Activated CD4-positive, alpha-beta T cell treated with anti-CD3 and anti-CD28 coated beads, Interleukin-2, amount 50 U/mL, for 16 hours (primary cell): ENCODE data around the gene GNG2.
A peak's percentile ranks its signal among the peaks of the same experiment; 100 is the strongest.

Experiments
- DNase-seq: peaks from one replicate; pipeline ENCODE4 v3.0.0-alpha.2; 2020

GNG2 gene

DNA sequence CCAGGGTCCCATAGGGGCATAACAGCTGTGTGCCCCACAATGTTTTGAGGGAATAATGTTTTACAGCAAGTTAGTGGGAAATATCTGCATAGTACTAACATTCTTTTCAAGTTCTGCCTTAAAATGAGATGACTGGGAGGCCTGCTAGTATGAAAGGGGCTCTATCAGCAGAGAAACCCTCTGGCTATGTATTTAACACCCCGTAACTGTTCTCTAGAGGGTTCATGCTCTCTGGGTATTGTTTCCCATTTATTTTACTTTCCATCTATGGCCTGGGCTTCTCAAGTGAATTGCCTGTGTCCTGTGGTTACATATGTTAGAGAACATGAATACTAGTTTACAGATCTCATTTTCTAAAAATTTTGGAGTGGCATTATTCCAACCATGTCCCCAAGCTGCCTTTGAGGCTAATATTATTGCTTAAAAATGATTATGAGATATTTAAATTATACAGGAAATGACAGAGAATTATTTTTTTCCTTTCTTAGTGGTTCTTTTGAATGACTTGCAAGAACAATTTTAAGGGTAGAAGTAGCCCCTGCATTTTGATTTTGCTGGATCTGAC, 37.5 kb downstream of the GNG2 start:
- no peak for DNase-seq

DNA sequence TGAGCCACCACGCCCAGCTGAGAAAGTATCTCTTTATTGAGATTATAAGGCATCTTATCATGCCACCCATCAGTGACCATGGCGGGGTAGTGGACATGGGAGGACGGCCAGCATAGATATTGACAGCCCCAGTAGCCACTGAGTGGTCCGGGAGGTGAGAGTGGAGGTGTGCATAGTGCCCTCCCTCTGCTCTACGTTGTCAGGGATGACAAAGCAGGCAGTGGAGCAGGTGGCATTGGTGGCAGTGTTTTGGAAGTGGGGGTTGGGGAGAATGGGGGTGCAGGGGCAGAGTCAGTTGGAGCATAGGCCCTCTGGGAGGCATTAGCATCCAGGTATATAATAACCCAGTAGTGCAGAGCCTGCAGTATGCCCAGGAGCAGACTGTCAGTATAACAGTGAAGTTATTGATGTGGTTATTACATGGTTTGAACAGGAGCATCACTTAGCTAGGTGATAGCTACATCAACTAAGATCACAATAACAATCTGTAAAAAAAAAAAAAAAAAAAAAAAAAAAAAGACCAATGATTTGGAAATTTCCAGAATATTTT, 41.1 kb downstream of the GNG2 start:
- DNase-seq, result no peak

DNA sequence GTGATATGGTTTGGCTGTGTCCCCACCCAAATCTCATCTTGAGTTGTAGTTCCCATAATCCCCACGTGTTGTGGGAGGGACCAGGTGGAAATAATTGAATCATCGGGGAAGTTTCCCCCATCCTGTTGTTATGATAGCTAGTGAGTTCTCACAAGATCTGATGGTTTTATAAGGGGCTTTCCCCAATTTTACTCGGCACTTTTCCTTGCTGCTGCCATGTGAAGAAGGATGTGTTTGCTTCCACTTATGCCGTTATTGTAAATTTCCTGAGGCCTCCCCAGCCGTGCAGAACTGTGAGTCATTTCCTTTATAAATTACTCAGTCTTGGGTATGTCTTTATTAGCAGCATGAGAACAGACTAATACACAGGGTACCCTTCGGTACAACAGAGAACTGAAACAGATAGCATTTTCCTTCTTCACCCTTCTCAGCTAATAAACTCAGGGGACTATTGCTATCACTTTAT, 45.3 kb downstream of the GNG2 start:
- peak; percentile 80 for DNase-seq

DNA sequence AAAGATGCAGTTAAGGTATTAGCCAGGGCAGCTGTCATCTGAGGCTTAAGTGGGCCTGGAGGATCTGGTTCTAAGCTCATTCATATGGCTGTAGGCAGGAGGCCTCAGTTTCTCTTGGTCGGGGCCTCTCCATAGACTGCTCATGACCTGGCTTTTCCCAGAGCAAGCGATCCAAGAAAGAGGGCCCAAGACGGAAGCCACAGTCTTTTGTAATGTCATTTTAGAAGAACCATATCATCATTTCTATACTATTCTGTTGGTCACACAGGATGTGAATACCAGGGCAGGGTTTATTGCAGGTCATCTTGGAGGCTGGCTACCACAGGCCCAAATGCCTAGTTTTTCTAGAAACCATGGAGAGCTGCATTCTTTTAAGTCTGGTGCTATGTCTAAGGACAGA, 47.7 kb downstream of the GNG2 start:
- peak; percentile 9 for DNase-seq

DNA sequence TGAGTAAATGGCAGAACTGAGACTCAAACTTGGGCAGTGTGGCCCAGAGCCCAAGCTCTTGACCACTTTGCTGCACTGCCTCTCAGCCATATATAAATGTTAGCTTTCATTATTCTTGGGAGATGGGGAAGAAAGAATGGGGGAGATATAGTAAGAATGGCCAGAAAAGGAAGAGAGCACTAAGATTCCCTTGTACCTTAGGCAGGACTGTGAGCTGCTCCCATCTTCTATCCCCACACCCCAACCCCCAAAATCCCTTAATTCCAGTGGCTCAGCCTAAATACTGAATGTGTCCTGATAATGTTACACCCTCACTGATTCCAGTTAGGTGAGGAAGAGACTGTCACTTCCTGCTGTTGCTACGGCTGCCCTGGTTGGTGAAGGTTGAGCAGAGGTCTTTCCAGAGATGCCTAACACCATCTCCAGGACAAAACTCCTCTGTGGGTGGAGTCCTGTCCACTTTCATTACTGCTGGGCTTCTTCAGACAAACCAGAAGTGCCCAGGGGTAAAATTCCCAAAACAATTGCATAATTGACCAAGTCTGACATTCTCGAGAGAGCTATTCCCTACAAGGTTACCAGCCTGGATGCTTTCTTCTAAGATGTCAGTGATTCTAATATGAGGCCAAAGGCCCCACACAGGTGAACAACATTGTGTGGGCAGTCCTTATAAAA, 51.8 kb downstream of the GNG2 start:
- no peak for DNase-seq

DNA sequence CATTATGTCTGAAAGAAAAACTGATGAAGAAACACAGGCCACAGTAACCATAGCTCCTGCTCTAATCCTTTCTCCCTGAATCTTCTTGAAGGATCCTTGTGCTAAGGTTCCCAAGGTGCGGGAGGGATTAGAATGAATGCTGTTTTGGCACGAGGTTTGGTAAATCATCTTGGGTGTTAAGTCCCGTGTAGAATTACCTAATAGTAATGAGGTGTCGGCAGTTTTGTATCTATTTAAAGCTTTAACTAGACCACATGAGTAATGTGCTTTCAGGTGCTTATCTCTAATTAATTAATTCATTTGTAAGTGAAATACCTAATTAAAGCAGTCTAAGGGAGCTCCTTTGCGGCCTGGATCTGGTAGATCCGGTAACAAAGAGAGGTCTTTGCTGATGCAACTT, 53.9 kb downstream of the GNG2 start:
- DNase-seq, result no peak

DNA sequence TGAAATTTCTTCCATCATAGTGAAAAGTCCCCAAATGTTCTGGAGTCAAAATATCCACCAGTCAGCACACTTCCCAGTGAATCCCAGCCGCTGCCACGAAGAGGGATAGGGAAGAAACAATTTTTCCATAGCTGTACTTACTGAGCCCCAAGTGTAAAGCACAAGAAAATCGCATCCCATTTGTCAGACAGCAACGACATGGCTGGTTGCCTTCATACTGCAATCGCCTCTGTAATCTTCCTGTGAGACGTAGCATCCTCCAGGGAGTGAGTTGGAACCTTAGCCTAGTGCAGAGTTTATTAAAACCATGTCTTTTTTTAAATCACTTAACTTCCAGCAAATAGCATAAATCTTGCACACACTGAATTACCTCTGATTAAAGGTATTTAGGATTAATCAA, 56.8 kb downstream of the GNG2 start:
- DNase-seq, result no peak

DNA sequence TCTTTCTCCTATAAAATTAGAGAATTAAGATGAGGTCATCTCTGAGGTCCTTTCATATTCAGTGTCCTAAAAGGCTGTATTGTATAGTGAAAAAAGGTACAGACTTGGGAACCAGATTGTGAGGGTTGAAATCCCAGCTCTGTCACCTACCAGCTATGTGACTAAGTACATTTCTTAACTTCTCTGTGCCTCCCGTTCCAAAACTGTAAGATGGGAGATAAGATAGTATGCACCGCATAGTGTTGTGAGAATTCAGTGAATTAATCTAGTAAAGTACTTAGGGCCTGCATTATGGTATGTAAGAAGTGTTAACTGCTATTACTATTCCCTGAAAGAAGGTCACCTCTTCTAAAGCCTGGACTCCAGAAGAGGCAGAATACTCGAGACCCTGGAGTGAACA, 60.6 kb downstream of the GNG2 start:
- no peak for DNase-seq

DNA sequence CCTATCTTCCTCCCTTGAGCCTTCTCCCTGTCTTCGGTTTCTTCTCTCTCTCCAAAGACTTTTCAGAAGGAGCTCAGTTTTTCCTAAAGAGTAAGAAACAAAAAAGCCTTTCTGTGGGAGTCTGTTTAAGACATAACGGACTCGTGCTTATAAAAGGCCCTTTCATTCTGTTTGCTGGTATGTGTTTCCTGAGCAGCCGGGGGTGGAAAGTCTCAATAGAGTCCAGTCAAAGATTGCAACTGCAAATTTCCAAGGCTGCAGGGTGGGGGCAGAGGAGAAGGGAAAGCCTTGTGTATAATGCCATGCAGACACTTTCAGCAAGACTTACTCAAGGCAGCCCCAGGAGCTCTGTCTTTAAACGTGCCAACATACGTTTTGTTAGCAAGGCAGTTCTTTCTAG, 62.2 kb downstream of the GNG2 start:
- DNase-seq, result no peak

DNA sequence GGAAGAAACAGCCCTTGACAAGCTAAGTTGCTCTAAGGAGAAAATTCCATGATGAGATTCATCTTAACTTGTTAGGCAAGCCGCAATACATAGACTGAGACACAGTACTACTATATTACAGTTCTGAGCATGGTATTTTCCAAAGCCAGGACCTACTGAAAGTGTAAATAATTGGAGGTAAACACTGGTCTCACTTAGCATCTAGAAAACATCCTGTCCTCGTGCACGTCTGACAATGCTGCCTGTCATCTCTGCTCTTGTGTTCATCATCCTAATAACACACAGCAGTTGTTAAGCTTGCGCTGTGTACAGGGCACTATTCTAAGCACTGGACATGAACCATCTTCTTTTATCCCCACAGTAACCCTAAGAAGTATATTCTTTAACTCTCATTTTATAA, 64.2 kb downstream of the GNG2 start:
- DNase-seq, result no peak

DNA sequence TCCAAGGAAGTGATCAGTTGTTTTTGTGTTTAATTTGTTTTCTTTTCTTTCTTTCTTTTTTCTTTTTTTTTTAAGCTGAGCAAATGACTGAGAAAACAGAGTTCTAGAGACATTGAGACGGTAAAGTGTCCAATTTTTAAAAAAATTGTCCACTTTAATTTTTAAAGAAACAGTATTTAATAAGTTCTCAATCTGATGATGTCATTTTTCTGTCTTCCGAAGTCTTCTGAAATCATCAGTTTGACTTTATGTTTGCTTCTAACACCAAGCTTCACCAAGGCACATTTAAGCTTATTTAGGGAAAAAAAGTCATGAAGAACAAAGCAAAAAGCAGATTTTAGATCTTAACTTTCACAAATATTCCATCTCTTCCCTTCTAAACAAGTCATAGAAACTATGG, 65.6 kb downstream of the GNG2 start:
- DNase-seq, result no peak

DNA sequence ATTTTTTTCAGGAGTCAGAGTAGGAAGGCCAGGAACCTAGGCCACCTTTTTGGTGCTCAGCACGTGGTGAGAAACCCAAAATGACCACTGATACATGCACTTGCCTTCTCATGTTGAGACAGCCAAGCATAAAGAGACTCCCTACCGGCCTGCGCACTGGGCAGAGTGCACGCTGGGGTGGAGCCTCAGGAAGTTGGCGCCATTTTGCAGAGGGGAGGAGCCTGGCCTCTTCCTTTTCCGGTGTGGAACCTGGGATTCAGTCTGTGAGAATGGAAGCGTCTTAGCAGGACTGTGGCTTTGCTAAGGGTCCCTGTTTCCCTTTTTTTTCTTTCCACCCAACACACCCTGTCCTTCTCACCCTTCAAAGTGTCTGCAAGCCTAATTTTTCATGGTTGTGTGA, 66.0 kb downstream of the GNG2 start:
- no peak for DNase-seq

DNA sequence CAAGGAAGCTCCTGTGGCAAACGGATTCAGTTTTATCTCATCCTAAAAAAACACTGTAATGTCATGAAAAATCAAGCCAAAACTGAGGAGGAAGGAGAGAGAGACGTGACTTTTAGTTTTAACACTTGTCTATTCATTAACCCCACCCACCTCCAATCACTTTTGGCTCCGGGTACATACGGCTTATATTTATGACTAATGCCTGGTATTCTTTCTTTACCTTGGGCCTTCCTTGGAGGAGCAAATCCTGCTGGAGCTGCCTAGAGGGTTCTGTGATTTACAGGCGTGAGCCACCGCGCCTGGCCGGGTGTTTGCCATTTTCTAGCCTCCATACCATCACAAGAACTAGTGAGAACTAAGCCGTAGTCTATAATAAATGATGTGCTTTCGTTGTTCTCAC, 68.2 kb downstream of the GNG2 start:
- no peak for DNase-seq

DNA sequence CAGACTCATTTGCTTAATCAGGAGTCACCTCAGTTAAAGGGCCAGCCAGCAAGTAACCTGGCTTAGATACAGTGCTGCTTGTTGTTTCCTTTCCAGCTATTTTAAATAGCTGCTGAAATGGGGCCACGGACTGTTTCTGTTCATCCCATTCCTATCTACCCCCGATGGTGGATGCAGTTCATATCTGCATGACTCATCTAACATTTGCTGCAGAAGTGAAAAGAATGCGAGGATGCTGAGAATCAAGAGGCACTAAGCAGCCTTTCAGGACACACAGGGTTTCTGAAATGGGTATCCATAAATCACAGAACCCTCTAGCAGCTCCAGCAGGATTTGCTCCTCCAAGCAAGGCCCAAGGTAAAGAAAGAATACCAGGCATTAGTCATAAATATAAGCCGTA, 68.8 kb downstream of the GNG2 start:
- DNase-seq, result no peak

DNA sequence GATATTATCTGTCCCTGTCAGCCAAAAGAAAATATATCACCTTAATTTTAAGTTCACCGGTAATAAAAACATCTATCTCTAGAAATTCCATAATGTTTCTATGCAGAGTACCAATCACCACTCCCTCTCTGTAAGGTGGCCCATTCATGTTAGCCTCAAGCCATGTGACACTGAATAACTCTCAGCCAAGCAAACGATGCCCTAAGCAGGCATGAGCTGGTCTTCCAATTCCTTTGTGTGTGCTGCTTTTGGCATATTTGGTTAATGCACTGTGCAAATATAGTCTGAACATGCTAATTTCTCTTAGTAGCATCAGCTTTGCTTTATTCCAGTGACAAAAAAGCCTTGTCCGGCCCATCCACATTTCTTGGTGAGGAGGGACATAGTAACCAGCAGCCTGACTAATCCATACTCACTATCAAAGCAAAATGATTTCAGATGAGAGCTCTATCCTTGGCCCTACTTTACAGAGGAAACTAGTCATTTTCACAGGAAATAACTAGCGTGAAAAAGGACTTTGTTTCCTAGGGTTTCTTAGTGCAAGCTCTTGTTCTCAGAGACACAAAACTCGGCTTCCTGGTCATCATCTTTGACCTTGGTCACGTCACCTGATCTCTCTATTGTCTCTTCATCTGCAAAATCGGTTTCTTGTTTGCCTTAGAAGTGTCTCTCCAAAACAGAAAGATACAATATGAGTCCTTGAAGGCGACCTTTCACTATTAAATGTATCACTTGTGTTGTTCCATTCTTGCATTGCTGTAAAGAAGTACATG, 69.7 kb downstream of the GNG2 start:
- DNase-seq, result peak; percentile 21

DNA sequence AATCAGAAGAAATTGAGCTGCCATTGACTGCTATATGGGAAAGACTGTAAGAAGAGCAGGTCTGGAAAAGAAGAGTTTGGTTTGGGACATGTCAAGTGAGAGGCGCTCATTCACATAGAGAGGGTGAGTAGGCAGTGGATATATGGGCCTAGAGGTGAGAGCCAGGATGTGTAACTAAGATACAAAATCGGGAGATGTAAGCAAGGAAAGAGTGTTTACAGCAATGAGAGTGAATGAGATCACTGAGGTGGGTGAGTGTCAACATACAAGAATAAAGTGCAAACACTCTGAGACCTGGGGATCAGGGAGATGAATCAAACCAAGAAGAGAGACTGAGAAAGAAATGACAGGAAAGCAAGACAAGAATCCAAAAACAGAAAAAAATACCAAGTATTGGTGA, 70.9 kb downstream of the GNG2 start:
- DNase-seq, result peak; percentile 36

DNA sequence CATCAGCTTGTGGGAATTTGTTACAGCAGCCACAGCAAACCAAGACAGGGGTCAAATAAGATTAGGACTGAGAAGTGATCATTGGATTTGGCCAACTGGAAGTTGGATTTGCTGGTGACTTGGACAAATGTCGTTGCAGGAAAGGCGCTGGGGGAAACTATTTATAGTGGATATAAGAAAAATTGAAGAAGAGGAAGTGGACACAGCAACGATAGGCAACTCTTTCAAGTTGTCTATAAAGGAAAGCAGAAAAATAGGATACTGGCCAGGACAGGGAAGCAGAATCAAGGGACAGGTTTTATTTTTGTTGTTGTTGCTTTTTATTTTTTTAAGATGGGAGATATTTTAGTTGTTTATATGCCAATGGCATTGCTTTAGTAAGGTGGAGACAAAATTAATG, 72.8 kb downstream of the GNG2 start:
- DNase-seq, result no peak

DNA sequence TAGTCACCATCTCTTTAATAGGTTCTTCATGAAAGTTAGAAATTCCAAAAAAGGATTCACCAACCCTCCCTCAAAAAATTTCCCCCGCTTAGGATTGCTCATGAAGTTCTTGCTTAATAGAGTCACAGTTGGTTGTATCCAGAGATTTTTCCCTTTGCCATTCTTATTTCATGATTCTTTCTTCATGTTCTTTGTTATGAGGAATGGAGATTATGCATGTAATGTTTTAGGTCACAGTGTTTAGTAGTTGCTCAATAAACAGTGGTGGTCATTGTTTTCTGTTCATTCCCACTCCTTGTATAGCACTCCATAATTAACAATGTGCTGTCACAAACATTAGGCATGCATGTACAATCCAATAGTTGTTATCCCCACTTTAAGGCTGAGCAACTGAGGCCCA, 77.7 kb downstream of the GNG2 start:
- DNase-seq, result no peak

DNA sequence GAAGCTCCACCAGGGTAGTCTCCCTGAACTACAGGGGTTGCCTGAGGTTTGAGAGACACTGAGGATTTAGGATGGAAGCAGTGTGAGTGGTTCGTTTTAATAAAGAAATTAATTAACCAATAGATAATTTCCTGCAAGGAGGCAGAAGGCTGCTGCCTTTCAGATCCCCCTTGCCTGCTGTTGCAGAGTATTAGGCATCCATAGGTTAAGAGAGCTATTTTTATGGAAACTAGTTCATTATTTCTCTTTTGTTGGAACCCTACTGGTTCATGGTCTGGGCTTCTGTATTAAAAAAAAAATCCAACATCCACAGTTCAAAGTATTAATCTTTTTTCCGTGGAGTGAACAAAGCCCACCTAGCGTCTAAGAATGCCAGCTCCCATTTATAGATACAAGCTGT, 78.4 kb downstream of the GNG2 start:
- DNase-seq, result no peak

DNA sequence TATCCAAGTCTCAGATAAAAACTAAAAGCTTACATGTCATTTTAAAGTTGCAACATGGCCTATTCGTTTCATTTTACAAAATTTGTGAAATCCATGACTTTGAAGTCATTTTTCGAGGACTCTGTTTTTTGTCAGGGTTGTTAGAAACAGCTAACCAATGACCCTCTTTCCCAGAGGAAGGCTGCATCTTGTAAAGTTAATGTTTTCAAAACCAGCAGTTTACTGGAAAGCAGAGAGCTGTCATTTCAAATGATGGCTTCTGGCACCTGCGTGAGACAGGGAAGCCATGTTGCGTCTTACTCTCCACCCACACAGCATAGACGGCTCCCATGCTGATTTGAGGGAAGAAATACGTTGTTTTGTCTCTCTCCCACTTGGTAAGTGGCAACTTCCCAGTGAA, 78.8 kb downstream of the GNG2 start:
- no peak for DNase-seq

DNA sequence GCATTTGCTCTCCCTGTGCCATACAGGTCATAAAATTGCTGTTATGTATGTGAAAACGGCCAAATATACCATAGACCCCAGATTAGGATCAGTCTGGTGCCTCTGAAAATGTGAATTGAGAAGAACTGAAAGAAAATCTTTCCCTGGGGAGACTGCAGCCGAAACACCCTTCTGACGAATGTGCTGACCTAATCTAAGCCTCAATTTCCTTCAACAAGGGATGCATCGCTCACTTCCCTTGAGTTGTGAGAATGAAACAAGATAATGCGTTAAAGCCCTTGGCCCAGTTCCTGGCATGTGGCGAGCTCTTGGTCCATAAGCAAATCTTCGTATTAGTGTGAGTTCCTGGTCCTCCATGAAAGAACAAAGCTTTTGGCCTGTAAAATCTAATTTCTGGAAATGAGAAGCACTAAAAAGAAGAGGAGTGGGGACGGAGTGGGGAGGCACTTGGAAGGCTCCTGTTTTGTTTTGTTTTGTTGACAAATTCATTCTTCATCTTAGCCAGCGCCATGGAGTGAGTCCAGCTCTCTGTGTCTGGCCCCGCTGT, 79.4 kb downstream of the GNG2 start:
- no peak for DNase-seq

DNA sequence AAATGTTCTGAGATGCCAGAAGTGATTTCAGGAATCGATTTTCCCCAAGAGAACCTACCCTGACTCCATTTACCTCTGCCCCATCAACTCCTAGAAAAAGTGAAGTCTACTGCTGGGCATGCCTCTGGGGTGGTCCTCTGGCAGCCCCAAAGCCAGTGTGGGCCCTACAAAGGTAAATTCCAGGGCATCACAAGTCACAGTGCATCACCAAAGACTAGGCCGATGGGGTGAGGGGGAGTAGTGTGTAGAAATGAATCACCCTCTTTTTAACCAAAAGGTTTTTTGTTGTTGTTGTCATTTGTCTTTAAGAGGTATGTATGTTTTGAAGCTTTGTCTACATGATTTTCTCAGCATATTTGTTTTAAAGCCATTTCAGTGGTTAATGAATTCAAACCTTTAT, 82.6 kb downstream of the GNG2 start:
- no peak for DNase-seq

DNA sequence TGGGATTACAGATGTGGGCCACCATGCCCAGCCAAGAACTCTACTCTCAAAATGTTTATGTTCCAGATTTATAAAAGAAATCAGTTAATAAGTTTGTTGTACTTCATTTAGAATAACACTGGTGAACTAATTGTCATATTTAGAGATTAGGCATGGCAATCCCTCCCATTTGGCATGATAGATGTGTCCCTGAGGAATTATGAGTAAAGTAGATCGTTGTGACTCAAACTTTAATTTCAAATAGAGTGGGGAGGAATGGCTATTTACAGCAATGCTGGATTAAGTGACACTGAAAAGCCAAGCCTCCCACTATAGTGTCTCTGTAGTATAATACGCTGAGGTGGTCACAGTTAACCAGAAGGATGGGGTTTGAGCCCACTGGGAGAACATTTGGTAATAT, 89.6 kb downstream of the GNG2 start:
- DNase-seq, result no peak

DNA sequence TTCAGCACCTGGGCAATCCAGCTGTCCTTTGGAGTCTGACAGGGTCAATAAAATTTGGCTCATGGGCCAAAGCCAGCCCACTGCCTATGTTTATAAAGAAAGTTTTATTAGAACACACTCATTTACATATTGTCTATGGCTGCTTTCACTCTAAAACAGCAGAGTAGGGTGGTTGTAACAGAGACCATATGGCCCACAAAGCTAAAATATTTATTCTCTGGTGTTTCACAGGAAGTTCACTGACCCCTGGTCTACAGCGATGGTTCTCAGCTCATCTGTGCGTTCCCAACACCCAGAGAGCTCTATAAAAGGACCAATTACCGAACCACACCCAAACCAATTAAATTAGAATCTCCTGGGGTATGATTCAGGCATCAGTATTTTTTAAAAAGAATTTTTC, 91.2 kb downstream of the GNG2 start:
- DNase-seq, result no peak
